Endothelial cell of umbilical vein (primary cell): Measurements from ENCODE around the gene SHOC2. TPM values are rescaled to one million over a fixed set of nuclear protein-coding genes. Genes with fewer than 3 reads are reported as not detected.

Experiments
- BruUV-seq: library from RNA; stranded (reverse); fragments of 400-500 nt; replicated peaks from 2 replicates; lab custom pipeline; 2021; lab: Mats Ljungman, UMichigan
- CTCF ChIA-PET: fragments of 300-600, 350-600 bp; sonication (Branson Sonifier 250); formaldehyde crosslinking; loops from one replicate; lab custom pipeline; 2021; ENCODE audit warnings: antibody characterized with exemption, inconsistent platforms; lab: Charles Lee
- POLR2A ChIA-PET: fragments of 300-600, 350-600 bp; sonication (Branson Sonifier 250); formaldehyde crosslinking; loops from one replicate; lab custom pipeline; 2021; ENCODE audit warnings: antibody characterized with exemption, inconsistent platforms; lab: Charles Lee
- DNase-seq: peaks from one replicate; pipeline ENCODE4 v3.0.0-alpha.2; 2011; ENCODE audit warnings: low read depth, low spot score
- FAIRE-seq: peaks from 2 replicates; lab custom pipeline; 2011; peaks lifted over from hg19 to GRCh38; lab: Jason Lieb, UNC
- H2AFZ ChIP-seq: 2 replicates; pipeline ENCODE4 v1.6.0; 2012; ENCODE audit warnings: low read depth, low read length, control low read depth, inconsistent platforms
- H3K27ac ChIP-seq: 2 replicates; pipeline ENCODE4 v1.5.1; 2011; ENCODE audit warnings: low read depth, mild to moderate bottlenecking, control low read depth, low read length, moderate library complexity; ENCODE audit not compliant: insufficient read depth
- H3K27me3 ChIP-seq, 2 experiments: 2 replicates each; pipeline versions ENCODE4 v1.6.0 to v1.6.1; 2011; ENCODE audit warnings: low read length in 2 of 2, mixed read lengths in 1 of 2; ENCODE audit not compliant: control insufficient read depth in 2 of 2, insufficient read depth in 2 of 2
- H3K36me3 ChIP-seq, 2 experiments: 2 replicates in 1 of 2; 3 replicates in 1 of 2; pipeline ENCODE4 v1.5.1; 2011; ENCODE audit warnings: low read length in 2 of 2, mild to moderate bottlenecking in 1 of 2, moderate library complexity in 1 of 2; ENCODE audit not compliant: control insufficient read depth in 2 of 2, insufficient read depth in 2 of 2; ENCODE audit errors: extremely low read depth in 1 of 2
- H3K4me1 ChIP-seq: 3 replicates; pipeline ENCODE4 v1.5.1; 2011; ENCODE audit warnings: mild to moderate bottlenecking, low read length; ENCODE audit not compliant: control insufficient read depth, insufficient read depth; ENCODE audit errors: extremely low read depth
- H3K4me2 ChIP-seq: 2 replicates; pipeline ENCODE4 v1.6.1; 2011; ENCODE audit warnings: low read length, control low read depth, mixed read lengths; ENCODE audit not compliant: insufficient read depth
- H3K4me3 ChIP-seq, 3 experiments: fragments of 200-600 bp in 1 of 3; sonication (generic), shearing (Covaris generic) in 1 of 3; replicated peaks in 1 of 3; 2 replicates each; pipeline ENCODE4 v1.5.1; 2011 to 2016; ENCODE audit warnings: control low read depth in 3 of 3, low read length in 3 of 3, mild to moderate bottlenecking in 2 of 3, inconsistent platforms in 1 of 3, low read depth in 1 of 3, moderate library complexity in 1 of 3; ENCODE audit not compliant: insufficient read depth in 1 of 3
- H3K79me2 ChIP-seq: 2 replicates; pipeline ENCODE4 v1.6.0; 2012; ENCODE audit warnings: low read length, inconsistent platforms; ENCODE audit not compliant: control insufficient read depth, insufficient read depth
- H3K9ac ChIP-seq: replicated peaks from 2 replicates; pipeline ENCODE3; 2011; ENCODE audit warnings: low read length, control low read depth; ENCODE audit not compliant: insufficient read depth; ENCODE audit errors: extremely low read depth
- H3K9me1 ChIP-seq: replicated peaks from 3 replicates; pipeline ENCODE4 v1.6.0; 2011; ENCODE audit warnings: mild to moderate bottlenecking, low read length; ENCODE audit not compliant: control insufficient read depth, insufficient read depth; ENCODE audit errors: extremely low read depth
- H3K9me3 ChIP-seq: replicated peaks from 2 replicates; pipeline ENCODE4 v1.5.1; 2012; ENCODE audit warnings: low read length, inconsistent platforms; ENCODE audit not compliant: control insufficient read depth, insufficient read depth
- H4K20me1 ChIP-seq: replicated peaks from 2 replicates; pipeline ENCODE3; 2011; ENCODE audit warnings: mild to moderate bottlenecking, low read length; ENCODE audit not compliant: control insufficient read depth, insufficient read depth; ENCODE audit errors: extremely low read depth
- CTCF ChIP-seq, 2 donors: IDR thresholded peaks; 1 replicate in 1 of 2; 2 replicates in 1 of 2; pipeline ENCODE4 v1.5.1; 2011; ENCODE audit warnings: low read length in 2 of 2, mild to moderate bottlenecking in 2 of 2, moderate library complexity in 2 of 2, control low read depth in 1 of 2, inconsistent platforms in 1 of 2, low read depth in 1 of 2; ENCODE audit not compliant: insufficient read depth in 1 of 2; ENCODE audit errors: extremely low read depth in 1 of 2
- EZH2 ChIP-seq: IDR thresholded peaks from 2 replicates; pipeline ENCODE4 v1.6.1; 2012; ENCODE audit warnings: borderline replicate concordance, low read depth, mild to moderate bottlenecking, moderate library complexity, low read length, inconsistent platforms; ENCODE audit not compliant: severe bottlenecking
- FOS ChIP-seq: IDR thresholded peaks from 2 replicates; pipeline ENCODE4 v1.6.1; 2011; ENCODE audit warnings: mild to moderate bottlenecking, low read length, moderate library complexity, borderline replicate concordance; ENCODE audit not compliant: insufficient read depth
- GATA2 ChIP-seq: IDR thresholded peaks from 2 replicates; pipeline ENCODE4 v1.7.0; 2011; ENCODE audit warnings: low read depth, mild to moderate bottlenecking, moderate library complexity, mixed read lengths, low read length; ENCODE audit not compliant: insufficient read length, insufficient read depth
- JUN ChIP-seq: IDR thresholded peaks from 2 replicates; pipeline ENCODE4 v1.6.1; 2011; ENCODE audit warnings: borderline replicate concordance, low read depth; ENCODE audit not compliant: insufficient read length, insufficient read depth
- MYC ChIP-seq: IDR thresholded peaks from one replicate; pipeline ENCODE4 v1.6.1; 2011; ENCODE audit warnings: mild to moderate bottlenecking, low read depth, low read length
- POLR2A ChIP-seq: IDR thresholded peaks from 2 replicates; pipeline ENCODE4 v1.6.1; 2012; ENCODE audit warnings: low read depth, mild to moderate bottlenecking, control low read depth, low read length
- POLR2AphosphoS5 ChIP-seq: IDR thresholded peaks from 2 replicates; pipeline ENCODE4 v1.6.1; 2012; ENCODE audit warnings: low read depth, mild to moderate bottlenecking, control low read depth, low read length, moderate library complexity; ENCODE audit not compliant: insufficient read depth
- dilution Hi-C: fragments of 300-500 bp; cut with MboI; formaldehyde crosslinking; loops from one replicate; pipeline ENCODE4 v1.15.0; 2019; ENCODE audit warnings: low sequenced_read_pairs; ENCODE audit not compliant: extremely low pct_ligation_motif_present
- intact Hi-C: fragments of 100-400 bp; cut with micrococcal nuclease; formaldehyde crosslinking; loops from one replicate; pipeline ENCODE4 v1.10.0; 2022
- polyA plus RNA-seq, 4 experiments: library from polyadenylated mRNA; depleted of rRNA in 3 of 4; stranded (reverse) in 3 of 4; unstranded in 1 of 4; fragments of >200 nt; gene quantifications; 2 replicates each; pipeline versions ENCODE4 v1.2.1 to v1.2.3, GENCODE V29; 2011 to 2012; ENCODE audit warnings: missing spikeins in 1 of 4
- total RNA-seq: library from RNA; stranded (reverse); gene quantifications from 2 replicates; pipeline ENCODE4 v1.2.3, GENCODE V29; 2021
- TF ChIP-seq, protein P1 (sequence below): IDR thresholded peaks from 2 replicates; pipeline ENCODE4 v1.6.1; 2011; ENCODE audit not compliant: insufficient read depth, insufficient read length

The SHOC2 gene
- total and polyA plus RNA-seq, 2 donors (not counting 3 experiments of a cell fraction or from before 2014, with no cell fraction given): 13.0 to 37.1 TPM

DNA sequence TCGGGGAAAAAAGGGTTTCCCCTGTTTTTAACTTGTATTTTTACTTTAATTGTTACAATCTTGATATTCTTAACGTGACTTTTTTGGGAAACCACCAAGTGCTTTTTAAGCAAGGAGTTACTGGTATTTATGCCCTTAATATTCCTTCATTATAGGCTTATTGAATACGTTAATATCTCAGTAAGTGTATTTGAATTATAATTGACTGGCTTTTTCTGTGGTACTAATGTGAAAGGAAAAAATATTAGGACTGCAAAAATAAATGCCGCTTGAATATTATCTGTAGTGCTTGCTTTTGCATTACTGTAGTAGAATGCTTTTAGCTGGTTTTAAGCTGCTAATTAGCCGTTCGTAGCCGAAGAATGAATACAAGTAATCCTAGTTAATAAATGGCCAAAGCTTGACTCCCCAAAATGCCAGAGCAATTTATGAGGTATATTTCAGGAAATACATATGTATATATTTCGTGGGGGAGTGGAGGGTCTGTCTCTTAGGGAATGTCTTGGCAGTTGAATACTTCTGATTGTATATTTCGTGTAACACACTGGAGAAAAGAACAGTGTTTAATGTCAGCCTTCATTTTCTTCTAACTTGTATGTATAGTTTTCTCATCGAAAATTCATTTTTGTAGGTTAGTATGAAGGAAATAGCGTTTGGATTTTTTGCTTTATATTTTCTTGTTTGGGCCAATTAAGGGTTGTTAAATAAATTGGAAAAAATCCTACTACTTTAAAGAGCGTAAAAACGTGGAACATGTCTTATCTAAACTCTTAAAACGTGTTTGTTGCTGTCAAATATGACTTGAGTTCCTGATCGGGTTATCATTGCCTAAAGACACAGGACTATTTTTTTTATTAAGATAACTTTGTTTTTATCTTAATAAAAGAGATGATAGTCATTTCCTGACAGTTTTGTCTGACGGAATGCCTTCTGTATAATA is 46.1 kb upstream of the SHOC2 start:
- H3K27ac ChIP-seq: peak overlapping the region; percentile 57
- no peaks in the 10 kb centered on the region for H3K9me1 ChIP-seq
- TF ChIP-seq EZH2: no peak
- TF ChIP-seq, protein P1, sequence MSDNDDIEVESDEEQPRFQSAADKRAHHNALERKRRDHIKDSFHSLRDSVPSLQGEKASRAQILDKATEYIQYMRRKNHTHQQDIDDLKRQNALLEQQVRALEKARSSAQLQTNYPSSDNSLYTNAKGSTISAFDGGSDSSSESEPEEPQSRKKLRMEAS: no peak
- TF ChIP-seq CTCF (IDR thresholded peaks at IDR 0.05; ENCODE audit: extremely low read depth in 1 of 2, insufficient read depth in 1 of 2, low read depth in 1 of 2, low read length in 2 of 2): no peak
- TF ChIP-seq JUN: no peak
- TF ChIP-seq FOS: no peak
- TF ChIP-seq MYC: no peak
- no peak for TF ChIP-seq POLR2AphosphoS5
- no peak for TF ChIP-seq POLR2A
- TF ChIP-seq GATA2: no peak
- no peaks in the 10 kb centered on the region for H3K79me2 ChIP-seq
- DNase-seq (peak; percentile 12), FAIRE-seq (no peak)
- intact Hi-C loops: loop anchor here (1.0 to 5.0 kb wide), 4 partner anchors 70 to 566 kb away; no protein-coding TSS in a partner anchor
- ChIA-PET CTCF (interaction anchor here (0.6 to 1.8 kb wide), 8 partner anchors 9 to 185 kb away, joined by 3 to 9 read pairs (median 4); no protein-coding TSS in a partner anchor), POLR2A (no interaction called here)
- H3K27me3 ChIP-seq: peaks cover 0 to 3% of the 10 kb centered on the region in 2 experiments
- H3K4me3 ChIP-seq: peak overlapping the region; percentile 55 to 96 (median 85)
- H3K9ac ChIP-seq: peak overlapping the region; percentile 81
- TSS peak; percentile 24 for BruUV-seq
- peak overlapping the region; percentile 91 for H2AFZ ChIP-seq
- no peaks in the 10 kb centered on the region for H3K36me3 ChIP-seq
- H4K20me1 ChIP-seq: no peaks in the 10 kb centered on the region
- dilution Hi-C loops: no loop called here
- peaks cover 21% of the 10 kb centered on the region for H3K4me1 ChIP-seq
- peak overlapping the region; percentile 99 for H3K4me2 ChIP-seq
- no peaks in the 10 kb centered on the region for H3K9me3 ChIP-seq
